ENCODE data around the gene TMEM9B. TPM values are rescaled to one million over a fixed set of nuclear protein-coding genes. Genes with fewer than 3 reads are reported as not detected.
"Not testable (repeated sequence)": the region's sequence is repeated elsewhere in the genome, so short reads cannot be mapped to it uniquely, and the experiment has no call there.

TMEM9B gene
- total RNA-seq (ENCODE audit: low replicate concordance): 28.5 and 57.8 TPM in 2 replicates

- H3K4me3 ChIP-seq (ENCODE audit: low read depth, low read length): peak within 1 kb of the TSS; percentile 91
- DNase-seq (ENCODE audit: low read depth): peak; percentile 76
- no peak for TF ChIP-seq CTCF (IDR thresholded peaks at IDR 0.05; ENCODE audit: insufficient read depth, low read length)
Observed at GRCh38 chr11:8964324-8965320, at the start of gene TMEM9B. Gene TMEM9B (minus strand): TSS chr11:8964442. CDS start chr11:8964313, 129 bp downstream.

GRCh38 chr11:9013373-9013772 is 49.1 kb upstream of the TMEM9B start:
- DNase-seq (ENCODE audit: low read depth): no peak
- no peak overlapping the region for H3K4me3 ChIP-seq (ENCODE audit: low read depth, low read length)
- TF ChIP-seq CTCF (IDR thresholded peaks at IDR 0.05; ENCODE audit: insufficient read depth, low read length): no peak

GRCh38 chr11:9009538-9009937 is 45.3 kb upstream of the TMEM9B start:
- not testable (repeated sequence) for H3K4me3 ChIP-seq (ENCODE audit: low read depth, low read length); DNase-seq (ENCODE audit: low read depth)

- no peak overlapping the region for H3K4me3 ChIP-seq (ENCODE audit: low read depth, low read length)
- TF ChIP-seq CTCF (IDR thresholded peaks at IDR 0.05; ENCODE audit: insufficient read depth, low read length): no peak
- DNase-seq (ENCODE audit: low read depth): no peak
Observed at GRCh38 chr11:9008661-9009060, 44.4 kb upstream of the TMEM9B start.

- TF ChIP-seq CTCF (IDR thresholded peaks at IDR 0.05; ENCODE audit: insufficient read depth, low read length): no peak
- no peak for DNase-seq (ENCODE audit: low read depth)
- H3K4me3 ChIP-seq (ENCODE audit: low read depth, low read length): no peak overlapping the region
Observed at GRCh38 chr11:9008011-9008550, 43.8 kb upstream of the TMEM9B start.

- DNase-seq (ENCODE audit: low read depth): no peak
- no peak for TF ChIP-seq CTCF (IDR thresholded peaks at IDR 0.05; ENCODE audit: insufficient read depth, low read length)
- H3K4me3 ChIP-seq (ENCODE audit: low read depth, low read length): no peak overlapping the region
Observed at GRCh38 chr11:9005087-9005486, 40.8 kb upstream of the TMEM9B start.

- no peak for TF ChIP-seq CTCF (IDR thresholded peaks at IDR 0.05; ENCODE audit: insufficient read depth, low read length)
- H3K4me3 ChIP-seq (ENCODE audit: low read depth, low read length): peak overlapping the region; percentile 63
Observed at GRCh38 chr11:9004183-9004926, 40.1 kb upstream of the TMEM9B start.

More at GRCh38 chr11:9004183-9004926, 40.1 kb upstream of the TMEM9B start:
- no peak for DNase-seq (ENCODE audit: low read depth)

All from fibroblast of the aortic adventitia (primary cell).